ENCODE data around the gene TARM1. TPM values are rescaled to one million over a fixed set of nuclear protein-coding genes. Genes with fewer than 3 reads are reported as not detected.

TARM1 gene
- not detected for total RNA-seq

DNA sequence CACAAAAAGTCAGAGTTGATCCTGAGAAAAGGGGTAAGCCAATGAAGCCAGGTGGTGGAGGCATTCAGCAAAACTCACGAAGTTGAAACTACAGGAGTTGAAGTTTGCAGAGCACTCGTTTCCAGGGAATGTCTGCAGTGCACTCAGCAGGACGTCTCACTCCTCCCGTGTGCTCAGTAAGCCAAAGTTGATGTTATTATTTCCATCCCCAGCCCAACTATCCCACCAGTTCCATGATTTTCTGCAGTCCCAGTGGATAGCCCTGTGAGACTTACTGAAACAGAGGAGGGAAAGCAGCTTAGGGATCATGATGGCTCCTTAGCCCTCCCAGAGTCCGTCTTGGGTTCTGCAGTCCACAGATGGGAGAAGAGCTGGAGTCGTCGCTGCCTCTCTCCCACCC, at the start of gene TARM1:
Gene TARM1, minus strand, starts transcription at position 334 of the 400 bp plus-strand sequence. Its CDS starts 25 bp downstream, at position 309.
- Histone ChIP-seq H3K9me3 (peaks cover 0 to 18% of the 10 kb centered on the region in 2 donors), H3K36me3 (no peaks in the 10 kb centered on the region), H3K27me3 (no peaks in the 10 kb centered on the region), H3K27ac (no peak within 1 kb of the TSS), H3K4me1 (no peaks in the 10 kb centered on the region), H3K4me3 (no peak within 1 kb of the TSS)
- TF ChIP-seq CTCF (IDR thresholded peaks at IDR 0.05) = no peak
- no peak for DNase-seq (ENCODE audit: low spot score in 2 of 2)
- intact Hi-C loops (cut with DNase I) = no loop called here

DNA sequence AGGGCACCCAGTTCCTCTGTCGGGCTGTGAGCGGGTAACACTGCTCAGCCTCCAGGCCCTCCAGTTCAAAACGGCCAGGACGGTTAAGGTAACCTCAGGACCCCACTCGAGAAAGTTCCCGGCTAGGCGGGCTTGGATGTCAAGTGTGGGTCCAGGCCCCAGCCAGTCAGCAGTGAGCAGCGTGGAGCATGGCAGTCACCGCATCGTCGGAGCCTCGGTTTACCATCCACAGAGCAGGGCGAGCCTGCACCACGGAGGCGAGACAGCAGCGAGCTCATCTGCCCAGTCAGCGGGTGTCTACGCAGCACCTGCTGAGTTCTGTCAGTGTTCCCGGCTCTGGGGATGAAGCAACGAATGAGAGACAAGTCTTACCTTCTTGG, 48.4 kb upstream of the TARM1 start:
- TF ChIP-seq CTCF (IDR thresholded peaks at IDR 0.05) = no peak
- intact Hi-C loops (cut with DNase I) = no loop called here
- peaks cover 54 to 76% of the 10 kb centered on the region in 2 donors for H3K36me3 ChIP-seq
- H3K4me1 ChIP-seq = no peaks in the 10 kb centered on the region
- no peak for DNase-seq (ENCODE audit: low spot score in 2 of 2)
- H3K4me3 ChIP-seq = no peak overlapping the region
- H3K9me3 ChIP-seq = no peaks in the 10 kb centered on the region
- no peaks in the 10 kb centered on the region for H3K27me3 ChIP-seq
- H3K27ac ChIP-seq = no peak overlapping the region

- Histone ChIP-seq H3K4me3 (no peak overlapping the region), H3K4me1 (no peaks in the 10 kb centered on the region), H3K27ac (no peak overlapping the region), H3K36me3 (peaks cover 60 to 82% of the 10 kb centered on the region in 2 donors), H3K27me3 (no peaks in the 10 kb centered on the region), H3K9me3 (no peaks in the 10 kb centered on the region)
- DNase-seq (ENCODE audit: low spot score in 2 of 2) = no peak
- intact Hi-C loops (cut with DNase I) = no loop called here
- no peak for TF ChIP-seq CTCF (IDR thresholded peaks at IDR 0.05)
Measured at GRCh38 chr19:54128796-54129616, 47.8 kb upstream of the TARM1 start.

GRCh38 chr19:54128441-54128725, 47.2 kb upstream of the TARM1 start:
- Histone ChIP-seq H3K4me1 (no peaks in the 10 kb centered on the region), H3K27me3 (no peaks in the 10 kb centered on the region), H3K27ac (no peak overlapping the region), H3K4me3 (no peak overlapping the region), H3K36me3 (peaks cover 66 to 88% of the 10 kb centered on the region in 2 donors), H3K9me3 (no peaks in the 10 kb centered on the region)
- TF ChIP-seq CTCF (IDR thresholded peaks at IDR 0.05) = no peak
- no peak for DNase-seq (ENCODE audit: low spot score in 2 of 2)
- intact Hi-C loops (cut with DNase I) = no loop called here

- Histone ChIP-seq H3K4me3 (no peak overlapping the region), H3K9me3 (no peaks in the 10 kb centered on the region), H3K27me3 (no peaks in the 10 kb centered on the region), H3K4me1 (no peaks in the 10 kb centered on the region), H3K27ac (no peak overlapping the region), H3K36me3 (peaks cover 71 to 90% of the 10 kb centered on the region in 2 donors)
- no peak for DNase-seq (ENCODE audit: low spot score in 2 of 2)
- intact Hi-C loops (cut with DNase I) = no loop called here
- TF ChIP-seq CTCF (IDR thresholded peaks at IDR 0.05) = no peak
Measured at GRCh38 chr19:54127688-54128440, 46.7 kb upstream of the TARM1 start.

All from ascending aorta (tissue), 2 donors.